Measurements from ENCODE around the gene COX8A. TPM values are rescaled to one million over a fixed set of nuclear protein-coding genes. Genes with fewer than 3 reads are reported as not detected.
"Not testable (repeated sequence)": the region's sequence is repeated elsewhere in the genome, so short reads cannot be mapped to it uniquely, and the experiment has no call there.

Gene COX8A
- total RNA-seq, 2 experiments from 2014 or later, result 413 to 454 TPM

- no peaks in the 10 kb centered on the region for H3K9me3 Mint-ChIP-seq (ENCODE audit: low read depth)
- no peak overlapping the region for H3K4me3 Mint-ChIP-seq
- CTCF ChIA-PET, result interaction anchor here (0.8 to 5.5 kb wide), 5 partner anchors 10 to 205 kb away, joined by 3 to 72 read pairs (median 4); partner anchors contain the start of genes MARK2 and ZFTA
- no peaks in the 10 kb centered on the region for H3K27me3 Mint-ChIP-seq
- POLR2A ChIA-PET, result no interaction called here
- intact Hi-C loops (cut with DNase I, micrococcal nuclease), result loop anchor here in 1 of 2 experiments (5.0 kb wide), 1 partner anchor 176 kb away; the partner anchor contains the start of gene ZFTA
- H3K4me1 Mint-ChIP-seq, result peaks cover 12% of the 10 kb centered on the region
- DNase-seq (no peak), ATAC-seq (no peak)
- peaks cover 6% of the 10 kb centered on the region for H3K36me3 Mint-ChIP-seq (ENCODE audit: low read depth)
- H3K27ac Mint-ChIP-seq, result no peak overlapping the region
These were observed 31.6 kb upstream of the COX8A start for GRCh38 chr11:63942803-63943202.

GRCh38 chr11:63944987-63945386, 29.4 kb upstream of the COX8A start:
- ChIA-PET CTCF (interaction anchor here (0.6 to 5.5 kb wide), 11 partner anchors 19 to 218 kb away, joined by 3 to 72 read pairs (median 5); partner anchors contain the start of genes MARK2 and ZFTA), POLR2A (no interaction called here)
- no peak for ATAC-seq
- Mint-ChIP-seq H3K27me3 (no peaks in the 10 kb centered on the region), H3K36me3 (ENCODE audit: low read depth) (peaks cover 4% of the 10 kb centered on the region), H3K4me1 (peaks cover 2% of the 10 kb centered on the region), H3K9me3 (ENCODE audit: low read depth) (no peaks in the 10 kb centered on the region), H3K27ac (no peak overlapping the region), H3K4me3 (no peak overlapping the region)
- intact Hi-C loops (cut with DNase I, micrococcal nuclease), result loop anchor here (1.0 to 5.0 kb wide), 2 partner anchors 108 to 178 kb away; partner anchors contain the start of gene ZFTA (in 1 of the 2)
- DNase-seq, result no peak

- Mint-ChIP-seq H3K27me3 (no peaks in the 10 kb centered on the region), H3K27ac (no peak overlapping the region), H3K4me3 (no peak overlapping the region), H3K9me3 (ENCODE audit: low read depth) (no peaks in the 10 kb centered on the region), H3K36me3 (ENCODE audit: low read depth) (peaks cover 4% of the 10 kb centered on the region), H3K4me1 (peaks cover under 1% of the 10 kb centered on the region)
- DNase-seq (peak; percentile 69), ATAC-seq (peak; percentile 80)
- intact Hi-C loops (cut with DNase I, micrococcal nuclease), result loop anchor here (1.0 kb wide), 1 partner anchor 108 kb away; no protein-coding TSS in a partner anchor
- ChIA-PET CTCF (interaction anchor here (0.6 to 5.5 kb wide), 21 partner anchors 10 to 246 kb away, joined by 3 to 72 read pairs (median 5); partner anchors contain the start of genes MARK2 and ZFTA), POLR2A (no interaction called here)
These were observed 28.8 kb upstream of the COX8A start for GRCh38 chr11:63945477-63946163.

- peak overlapping the region; percentile 58 for H3K27ac Mint-ChIP-seq
- no peak overlapping the region for H3K4me3 Mint-ChIP-seq
- peaks cover 28% of the 10 kb centered on the region for H3K36me3 Mint-ChIP-seq (ENCODE audit: low read depth)
- POLR2A ChIA-PET, result interaction anchor here (0.5 to 0.6 kb wide), 2 partner anchors 10 to 364 kb away, joined by 3 to 4 read pairs; no protein-coding TSS in a partner anchor
- intact Hi-C loops (cut with DNase I, micrococcal nuclease), result no loop called here
- H3K27me3 Mint-ChIP-seq, result no peaks in the 10 kb centered on the region
- H3K9me3 Mint-ChIP-seq (ENCODE audit: low read depth), result no peaks in the 10 kb centered on the region
- ATAC-seq (peak; percentile 89), DNase-seq (peak; percentile 55)
- H3K4me1 Mint-ChIP-seq, result peaks cover 16% of the 10 kb centered on the region
- CTCF ChIA-PET, result interaction anchor here (0.6 to 1.3 kb wide), 6 partner anchors 10 to 214 kb away, joined by 3 to 4 read pairs (median 4); partner anchors contain the start of gene MACROD1
These were observed 22.5 kb upstream of the COX8A start for GRCh38 chr11:63951779-63952536.

GRCh38 chr11:63952570-63952969, 21.9 kb upstream of the COX8A start:
- ChIA-PET CTCF (interaction anchor here (0.6 to 1.3 kb wide), 5 partner anchors 10 to 116 kb away, joined by 3 to 4 read pairs (median 4); no protein-coding TSS in a partner anchor), POLR2A (interaction anchor here (0.6 kb wide), 1 partner anchor 9 kb away, joined by 4 read pairs; no protein-coding TSS in a partner anchor)
- Mint-ChIP-seq H3K4me1 (peaks cover 16% of the 10 kb centered on the region), H3K4me3 (no peak overlapping the region), H3K27ac (peak overlapping the region; percentile 58), H3K27me3 (no peaks in the 10 kb centered on the region), H3K36me3 (ENCODE audit: low read depth) (peaks cover 28% of the 10 kb centered on the region), H3K9me3 (ENCODE audit: low read depth) (no peaks in the 10 kb centered on the region)
- intact Hi-C loops (cut with DNase I, micrococcal nuclease), result no loop called here
- DNase-seq (no peak), ATAC-seq (no peak)

- ATAC-seq, result no peak
- DNase-seq, result no peak
- intact Hi-C loops (cut with DNase I, micrococcal nuclease), result no loop called here
- ChIA-PET CTCF (interaction anchor here (0.7 to 1.7 kb wide), 4 partner anchors 10 to 121 kb away, joined by 3 to 7 read pairs (median 4); no protein-coding TSS in a partner anchor), POLR2A (no interaction called here)
- no peak overlapping the region for H3K4me3 Mint-ChIP-seq
- peaks cover 17% of the 10 kb centered on the region for H3K36me3 Mint-ChIP-seq (ENCODE audit: low read depth)
- H3K9me3 Mint-ChIP-seq (ENCODE audit: low read depth), result no peaks in the 10 kb centered on the region
- no peaks in the 10 kb centered on the region for H3K27me3 Mint-ChIP-seq
- no peak overlapping the region for H3K27ac Mint-ChIP-seq
- H3K4me1 Mint-ChIP-seq, result peaks cover 7% of the 10 kb centered on the region
These were observed 16.4 kb upstream of the COX8A start for GRCh38 chr11:63958008-63958407.

- ATAC-seq (peak; percentile 60), DNase-seq (peak; percentile 24)
- H3K36me3 Mint-ChIP-seq (ENCODE audit: low read depth), result no peaks in the 10 kb centered on the region
- no peak overlapping the region for H3K27ac Mint-ChIP-seq
- intact Hi-C loops (cut with DNase I, micrococcal nuclease), result no loop called here
- no peaks in the 10 kb centered on the region for H3K9me3 Mint-ChIP-seq (ENCODE audit: low read depth)
- H3K4me1 Mint-ChIP-seq, result peaks cover 7% of the 10 kb centered on the region
- POLR2A ChIA-PET, result interaction anchor here (0.6 kb wide), 1 partner anchor 10 kb away, joined by 4 read pairs; no protein-coding TSS in a partner anchor
- H3K4me3 Mint-ChIP-seq, result no peak overlapping the region
- H3K27me3 Mint-ChIP-seq, result no peaks in the 10 kb centered on the region
- CTCF ChIA-PET, result interaction anchor here (0.5 to 0.9 kb wide), 6 partner anchors 10 to 226 kb away, joined by 3 to 4 read pairs (median 3); no protein-coding TSS in a partner anchor
These were observed 12.6 kb upstream of the COX8A start for GRCh38 chr11:63961608-63962412.

- H3K4me3 Mint-ChIP-seq; POLR2A ChIA-PET; intact Hi-C loops (cut with DNase I, micrococcal nuclease); H3K27ac Mint-ChIP-seq; H3K4me1 Mint-ChIP-seq; DNase-seq; ATAC-seq; H3K9me3 Mint-ChIP-seq (ENCODE audit: low read depth); H3K27me3 Mint-ChIP-seq; H3K36me3 Mint-ChIP-seq (ENCODE audit: low read depth): not testable (repeated sequence)
- CTCF ChIA-PET, result interaction anchor here (0.6 to 0.7 kb wide), 2 partner anchors 10 to 19 kb away, joined by 3 read pairs; partner anchors contain the start of gene COX8A
These were observed 10.5 kb upstream of the COX8A start for GRCh38 chr11:63963895-63964294.

GRCh38 chr11:63966444-63966843, 8.0 kb upstream of the COX8A start:
- Mint-ChIP-seq H3K27ac (no peak overlapping the region), H3K4me3 (no peak overlapping the region), H3K36me3 (ENCODE audit: low read depth) (no peaks in the 10 kb centered on the region), H3K4me1 (peaks cover 7% of the 10 kb centered on the region), H3K9me3 (ENCODE audit: low read depth) (no peaks in the 10 kb centered on the region), H3K27me3 (no peaks in the 10 kb centered on the region)
- DNase-seq (no peak), ATAC-seq (no peak)
- intact Hi-C loops (cut with DNase I, micrococcal nuclease), result no loop called here
- CTCF ChIA-PET, result interaction anchor here (1.2 to 1.6 kb wide), 3 partner anchors 14 to 129 kb away, joined by 3 to 4 read pairs (median 3); no protein-coding TSS in a partner anchor
- POLR2A ChIA-PET, result no interaction called here

GRCh38 chr11:63969461-63969860, 5.0 kb upstream of the COX8A start:
- Mint-ChIP-seq H3K27ac (no peak overlapping the region), H3K27me3 (no peaks in the 10 kb centered on the region), H3K4me1 (peaks cover 5% of the 10 kb centered on the region), H3K36me3 (ENCODE audit: low read depth) (peaks cover 3% of the 10 kb centered on the region), H3K4me3 (no peak overlapping the region), H3K9me3 (ENCODE audit: low read depth) (no peaks in the 10 kb centered on the region)
- ChIA-PET POLR2A (no interaction called here), CTCF (interaction anchor here (0.8 to 1.6 kb wide), 2 partner anchors 133 to 309 kb away, joined by 3 read pairs; no protein-coding TSS in a partner anchor)
- DNase-seq (no peak), ATAC-seq (no peak)
- intact Hi-C loops (cut with DNase I, micrococcal nuclease), result no loop called here
